GM19438 (cell line): ENCODE measurements around the gene TOGARAM2.

Experiments
- ATAC-seq: cut with Tn5 transposase; IDR thresholded peaks from one replicate; pipeline ENCODE4 v1.9.1; 2021; ENCODE audit warnings: low read depth; ENCODE audit not compliant: unreplicated experiment

TOGARAM2 gene

GRCh38 chr2:28997237-28997846, 16.2 kb downstream of the TOGARAM2 start:
- no peak for ATAC-seq

GRCh38 chr2:28997847-28998735, 17.0 kb downstream of the TOGARAM2 start:
- ATAC-seq: no peak

- ATAC-seq: peak; percentile 92
These were observed 19.4 kb downstream of the TOGARAM2 start for GRCh38 chr2:29000481-29000880.

- ATAC-seq: no peak
These were observed 19.9 kb downstream of the TOGARAM2 start for GRCh38 chr2:29000956-29001355.

GRCh38 chr2:29001806-29002205, 20.7 kb downstream of the TOGARAM2 start:
- no peak for ATAC-seq

GRCh38 chr2:29004755-29005154, 23.7 kb downstream of the TOGARAM2 start:
- no peak for ATAC-seq

GRCh38 chr2:29005331-29005730, 24.2 kb downstream of the TOGARAM2 start:
- no peak for ATAC-seq

GRCh38 chr2:29006092-29006979, 25.2 kb downstream of the TOGARAM2 start:
- no peak for ATAC-seq

- no peak for ATAC-seq
These were observed 25.8 kb downstream of the TOGARAM2 start for GRCh38 chr2:29006980-29007301.

GRCh38 chr2:29009270-29009669, 28.2 kb downstream of the TOGARAM2 start:
- ATAC-seq: no peak

- no peak for ATAC-seq
These were observed 28.9 kb downstream of the TOGARAM2 start for GRCh38 chr2:29009711-29010677.

- no peak for ATAC-seq
These were observed 29.8 kb downstream of the TOGARAM2 start for GRCh38 chr2:29010946-29011345.

- no peak for ATAC-seq
These were observed 30.4 kb downstream of the TOGARAM2 start for GRCh38 chr2:29011418-29012060.

GRCh38 chr2:29012211-29012681, 31.1 kb downstream of the TOGARAM2 start:
- no peak for ATAC-seq

- ATAC-seq: no peak
These were observed 32.1 kb downstream of the TOGARAM2 start for GRCh38 chr2:29013057-29013780.

GRCh38 chr2:29014331-29014730, 33.2 kb downstream of the TOGARAM2 start:
- ATAC-seq: no peak

GRCh38 chr2:29014811-29015421, 33.8 kb downstream of the TOGARAM2 start:
- no peak for ATAC-seq

- no peak for ATAC-seq
These were observed 34.8 kb downstream of the TOGARAM2 start for GRCh38 chr2:29015701-29016470.
